HFFc6 (cell line): ENCODE data around the gene DMBT1. TPM values are rescaled to one million over a fixed set of nuclear protein-coding genes. Genes with fewer than 3 reads are reported as not detected.

Source experiments
- DNase-seq: peaks from one replicate; pipeline ENCODE4 v3.0.0-alpha.2; 2018
- H3K27ac Mint-ChIP-seq: 2 replicates; pipeline ENCODE4 v1.8.0; 2020; ENCODE audit warnings: mild to moderate bottlenecking, mixed read lengths
- H3K27me3 Mint-ChIP-seq: 2 replicates; pipeline ENCODE4 v1.8.0; 2021; ENCODE audit warnings: mild to moderate bottlenecking, moderate library complexity, mixed read lengths; ENCODE audit not compliant: insufficient read depth
- H3K36me3 Mint-ChIP-seq: 2 replicates; pipeline ENCODE4 v1.8.0; 2021; ENCODE audit warnings: low read depth, mixed read lengths
- H3K4me1 Mint-ChIP-seq: 2 replicates; pipeline ENCODE4 v1.8.0; 2020; ENCODE audit warnings: low read depth, mixed read lengths
- H3K4me3 Mint-ChIP-seq: 2 replicates; pipeline ENCODE4 v1.8.0; 2020; ENCODE audit warnings: mild to moderate bottlenecking, moderate library complexity, mixed read lengths
- H3K9me3 Mint-ChIP-seq: 2 replicates; pipeline ENCODE4 v1.8.0; 2020; ENCODE audit warnings: mild to moderate bottlenecking, mixed read lengths
- CTCF ChIP-seq: fragments of 200-600 bp; sonication (generic); IDR thresholded peaks from 2 replicates; pipeline ENCODE4 v1.5.0; 2021; ENCODE audit warnings: antibody characterized with exemption, mild to moderate bottlenecking
- total RNA-seq, 6 experiments: library from RNA; stranded (reverse); fragmentation: NEBNext Ultra II Directional; extraction: Animal tissue kit (Norgen Biotek cat#: 25700); gene quantifications; 2 replicates in 1 of 6; 3 replicates in 5 of 6; pipeline ENCODE4 v1.2.3, GENCODE V29; 2021

The DMBT1 gene
- total RNA-seq, 6 experiments from 2014 or later = 0.05 to 0.17 (median 0.07) TPM; not detected in 1

- Mint-ChIP-seq H3K4me1 (no peaks in the 10 kb centered on the region), H3K27ac (no peak overlapping the region), H3K27me3 (peaks cover 23% of the 10 kb centered on the region), H3K4me3 (no peak overlapping the region), H3K36me3 (no peaks in the 10 kb centered on the region), H3K9me3 (no peaks in the 10 kb centered on the region; the same call in none of the 2 replicates)
- no peak for TF ChIP-seq CTCF
- no peak for DNase-seq
Measured at GRCh38 chr10:122537545-122537944, 23.0 kb upstream of the DMBT1 start.

GRCh38 chr10:122541541-122542002, 19.0 kb upstream of the DMBT1 start:
- Mint-ChIP-seq H3K27ac (no peak overlapping the region), H3K27me3 (peaks cover 21% of the 10 kb centered on the region), H3K36me3 (no peaks in the 10 kb centered on the region), H3K4me1 (peaks cover 11% of the 10 kb centered on the region), H3K4me3 (no peak overlapping the region), H3K9me3 (no peaks in the 10 kb centered on the region; the same call in 1 of the 2 replicates)
- no peak for TF ChIP-seq CTCF
- DNase-seq = no peak

GRCh38 chr10:122543676-122544445, 16.7 kb upstream of the DMBT1 start:
- Mint-ChIP-seq H3K36me3 (no peaks in the 10 kb centered on the region), H3K27me3 (peaks cover 20% of the 10 kb centered on the region), H3K27ac (no peak overlapping the region), H3K9me3 (no peaks in the 10 kb centered on the region), H3K4me3 (no peak overlapping the region), H3K4me1 (peaks cover 11% of the 10 kb centered on the region)
- TF ChIP-seq CTCF = no peak
- no peak for DNase-seq

GRCh38 chr10:122544493-122544892, 16.1 kb upstream of the DMBT1 start:
- TF ChIP-seq CTCF = no peak
- H3K27ac Mint-ChIP-seq = no peak overlapping the region
- no peak overlapping the region for H3K4me3 Mint-ChIP-seq
- no peaks in the 10 kb centered on the region for H3K9me3 Mint-ChIP-seq
- H3K4me1 Mint-ChIP-seq = peaks cover 11% of the 10 kb centered on the region
- peaks cover 17% of the 10 kb centered on the region for H3K27me3 Mint-ChIP-seq
- no peak for DNase-seq
- no peaks in the 10 kb centered on the region for H3K36me3 Mint-ChIP-seq

GRCh38 chr10:122546242-122546641, 14.3 kb upstream of the DMBT1 start:
- peaks cover 14% of the 10 kb centered on the region for H3K27me3 Mint-ChIP-seq
- peaks cover 11% of the 10 kb centered on the region for H3K4me1 Mint-ChIP-seq
- no peak for DNase-seq
- no peak for TF ChIP-seq CTCF
- no peaks in the 10 kb centered on the region for H3K36me3 Mint-ChIP-seq
- H3K9me3 Mint-ChIP-seq = no peaks in the 10 kb centered on the region
- H3K27ac Mint-ChIP-seq = no peak overlapping the region
- no peak overlapping the region for H3K4me3 Mint-ChIP-seq
